ENCODE measurements around the gene PLCB1.

The PLCB1 gene

DNA sequence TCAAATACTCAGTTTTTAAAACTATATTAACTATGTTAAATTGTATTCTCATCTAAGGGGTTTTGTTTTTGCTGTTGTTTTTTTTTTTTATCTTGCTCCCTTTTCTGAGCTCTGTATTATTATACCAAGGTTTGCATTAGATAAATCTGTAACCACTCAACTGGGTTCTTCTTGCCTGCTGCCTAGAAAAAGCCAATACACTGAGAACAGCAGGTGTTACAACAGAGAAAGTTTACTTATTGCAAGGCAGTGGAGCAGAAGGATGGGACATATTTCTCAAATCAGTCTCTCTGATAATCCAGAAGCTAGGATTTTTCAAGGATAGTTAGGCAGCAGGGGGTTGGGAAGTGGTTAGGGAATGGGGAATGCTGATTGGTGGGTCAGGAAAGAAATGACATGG lies 558.0 kb downstream of the PLCB1 start:
- TF ChIP-seq, protein P1, sequence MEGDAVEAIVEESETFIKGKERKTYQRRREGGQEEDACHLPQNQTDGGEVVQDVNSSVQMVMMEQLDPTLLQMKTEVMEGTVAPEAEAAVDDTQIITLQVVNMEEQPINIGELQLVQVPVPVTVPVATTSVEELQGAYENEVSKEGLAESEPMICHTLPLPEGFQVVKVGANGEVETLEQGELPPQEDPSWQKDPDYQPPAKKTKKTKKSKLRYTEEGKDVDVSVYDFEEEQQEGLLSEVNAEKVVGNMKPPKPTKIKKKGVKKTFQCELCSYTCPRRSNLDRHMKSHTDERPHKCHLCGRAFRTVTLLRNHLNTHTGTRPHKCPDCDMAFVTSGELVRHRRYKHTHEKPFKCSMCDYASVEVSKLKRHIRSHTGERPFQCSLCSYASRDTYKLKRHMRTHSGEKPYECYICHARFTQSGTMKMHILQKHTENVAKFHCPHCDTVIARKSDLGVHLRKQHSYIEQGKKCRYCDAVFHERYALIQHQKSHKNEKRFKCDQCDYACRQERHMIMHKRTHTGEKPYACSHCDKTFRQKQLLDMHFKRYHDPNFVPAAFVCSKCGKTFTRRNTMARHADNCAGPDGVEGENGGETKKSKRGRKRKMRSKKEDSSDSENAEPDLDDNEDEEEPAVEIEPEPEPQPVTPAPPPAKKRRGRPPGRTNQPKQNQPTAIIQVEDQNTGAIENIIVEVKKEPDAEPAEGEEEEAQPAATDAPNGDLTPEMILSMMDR (IDR thresholded peaks at IDR 0.05; ENCODE audit: low read depth, low read length, missing control alignments), result no peak
- no peak for DNase-seq (ENCODE audit: low read depth)
- in situ Hi-C loops (cut with HindIII; ENCODE audit: low sequenced_read_pairs), result no loop called here
- no peak overlapping the region for H3K4me3 ChIP-seq (ENCODE audit: low read depth, low read length)

GRCh38 chr20:8693709-8694108 lies 561.6 kb downstream of the PLCB1 start:
- TF ChIP-seq, protein P1 (IDR thresholded peaks at IDR 0.05; ENCODE audit: low read depth, low read length, missing control alignments), result no peak
- in situ Hi-C loops (cut with HindIII; ENCODE audit: low sequenced_read_pairs), result no loop called here
- H3K4me3 ChIP-seq (ENCODE audit: low read depth, low read length), result no peak overlapping the region
- DNase-seq (ENCODE audit: low read depth), result peak; percentile 29

- in situ Hi-C loops (cut with HindIII; ENCODE audit: low sequenced_read_pairs), result no loop called here
- TF ChIP-seq, protein P1 (IDR thresholded peaks at IDR 0.05; ENCODE audit: low read depth, low read length, missing control alignments), result no peak
- no peak for DNase-seq (ENCODE audit: low read depth)
- H3K4me3 ChIP-seq (ENCODE audit: low read depth, low read length), result no peak overlapping the region
Observed at GRCh38 chr20:8700756-8701155, 568.7 kb downstream of the PLCB1 start.

DNA sequence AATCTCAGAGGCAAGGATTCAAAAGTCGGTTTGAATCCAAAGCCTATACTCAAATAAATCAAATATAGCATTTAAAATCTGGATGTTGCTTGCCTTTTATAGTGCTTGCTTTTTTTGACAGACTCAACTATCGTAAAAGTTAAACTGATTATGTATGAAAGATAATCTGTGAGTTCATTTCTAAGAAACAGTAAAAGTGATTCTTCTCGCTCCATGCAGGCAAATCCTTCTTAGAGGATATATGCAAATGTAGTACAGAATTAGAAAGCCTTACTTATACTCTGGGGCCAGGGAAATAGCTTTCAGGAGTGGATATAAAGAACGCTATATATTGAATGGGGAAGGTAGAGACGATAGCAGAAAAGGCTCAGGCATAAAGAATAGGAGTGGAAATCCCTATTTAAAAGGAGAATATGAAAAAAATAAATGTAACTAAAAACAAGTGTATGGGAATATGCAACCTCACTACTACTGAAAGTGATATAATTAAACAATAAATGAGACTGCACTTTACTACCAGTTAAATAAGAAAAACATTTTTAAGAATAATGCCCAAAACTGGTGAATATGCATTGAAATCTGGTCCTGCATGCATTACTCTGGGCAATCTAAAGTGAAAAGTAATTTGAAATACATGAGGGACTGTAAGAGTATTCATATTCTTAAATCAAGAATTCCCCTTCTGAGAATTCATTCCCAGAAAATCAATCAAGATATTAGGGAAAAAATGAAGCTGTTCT lies 575.1 kb downstream of the PLCB1 start:
- in situ Hi-C loops (cut with HindIII; ENCODE audit: low sequenced_read_pairs), result no loop called here
- no peak overlapping the region for H3K4me3 ChIP-seq (ENCODE audit: low read depth, low read length)
- no peak for DNase-seq (ENCODE audit: low read depth)
- TF ChIP-seq, protein P1 (IDR thresholded peaks at IDR 0.05; ENCODE audit: low read depth, low read length, missing control alignments), result no peak

- DNase-seq (ENCODE audit: low read depth), result no peak
- TF ChIP-seq, protein P1 (IDR thresholded peaks at IDR 0.05; ENCODE audit: low read depth, low read length, missing control alignments), result no peak
- H3K4me3 ChIP-seq (ENCODE audit: low read depth, low read length), result no peak overlapping the region
- in situ Hi-C loops (cut with HindIII; ENCODE audit: low sequenced_read_pairs), result no loop called here
Observed at GRCh38 chr20:8709627-8710026, 577.6 kb downstream of the PLCB1 start.

GRCh38 chr20:8711501-8711900 lies 579.4 kb downstream of the PLCB1 start:
- in situ Hi-C loops (cut with HindIII; ENCODE audit: low sequenced_read_pairs), result no loop called here
- TF ChIP-seq, protein P1 (IDR thresholded peaks at IDR 0.05; ENCODE audit: low read depth, low read length, missing control alignments), result no peak
- no peak for DNase-seq (ENCODE audit: low read depth)
- no peak overlapping the region for H3K4me3 ChIP-seq (ENCODE audit: low read depth, low read length)
